HG02943 (cell line): ENCODE results near the gene POC5.
"Not testable (repeated sequence)": the region's sequence is repeated elsewhere in the genome, so short reads cannot be mapped to it uniquely, and the experiment has no call there.

Experiments used
- ATAC-seq: cut with Tn5 transposase; IDR thresholded peaks from one replicate; pipeline ENCODE4 v1.9.1; 2021; ENCODE audit warnings: mild to moderate bottlenecking, low read depth, moderate library complexity; ENCODE audit not compliant: unreplicated experiment

The POC5 gene

DNA sequence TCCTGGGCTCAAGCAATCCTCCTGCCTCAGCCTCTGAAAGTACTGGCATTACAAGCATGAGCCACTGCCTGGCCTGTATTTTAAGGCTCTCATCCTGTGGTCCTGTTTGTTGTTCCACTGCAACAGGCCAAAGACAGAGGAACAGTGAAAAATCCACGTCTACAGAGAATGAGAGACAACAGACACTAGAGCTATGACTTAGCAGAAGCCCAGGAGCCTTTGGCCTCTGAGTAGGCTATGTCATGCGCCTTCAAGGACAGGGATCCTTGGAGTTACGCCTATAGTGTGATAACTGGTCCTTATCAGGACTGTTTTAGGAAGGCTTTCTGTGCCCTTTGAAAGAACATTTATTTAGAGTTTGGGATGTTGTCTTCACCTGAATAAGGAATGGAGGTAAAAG is 10.5 kb downstream of the POC5 start:
- no peak for ATAC-seq

DNA sequence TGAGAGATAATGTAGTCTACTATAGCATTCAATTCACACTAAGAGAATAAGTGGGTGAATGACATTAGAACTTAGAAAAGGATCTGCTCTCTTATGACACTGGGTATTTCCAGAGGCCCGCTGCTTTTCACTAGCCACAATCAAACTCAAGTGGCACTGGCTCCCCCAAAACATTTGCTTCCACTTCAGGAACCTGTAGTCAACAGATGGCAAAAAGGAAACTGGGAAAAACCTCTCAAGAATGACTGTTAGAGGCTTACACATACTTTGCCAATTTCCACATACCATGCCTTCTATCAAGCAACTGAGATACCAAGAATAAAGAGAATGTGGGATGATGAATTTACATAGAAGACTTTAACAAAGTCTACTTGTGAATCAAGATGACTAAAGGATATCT is 11.2 kb downstream of the POC5 start:
- ATAC-seq: no peak

DNA sequence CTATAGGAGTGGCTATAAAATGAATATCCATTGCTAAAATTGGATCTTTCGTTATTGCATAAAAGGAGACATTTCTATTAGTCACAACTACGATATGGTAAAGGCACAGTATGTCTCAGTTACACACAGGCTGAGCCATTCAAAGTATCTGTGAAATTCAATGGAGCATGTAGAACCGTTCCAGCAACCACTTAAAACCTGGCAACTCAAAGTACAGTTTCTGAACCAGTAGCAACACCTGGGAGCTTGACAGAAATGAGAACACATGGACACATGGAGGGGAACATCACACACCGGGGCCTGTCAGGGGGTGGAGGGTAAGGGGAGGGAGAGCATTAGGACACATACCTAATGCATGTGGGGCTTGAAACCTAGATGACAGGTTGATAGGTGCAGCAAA is 15.4 kb downstream of the POC5 start:
- ATAC-seq: no peak

GRCh38 chr5:75695472-75696351 is 21.5 kb downstream of the POC5 start:
- not testable (repeated sequence) for ATAC-seq

DNA sequence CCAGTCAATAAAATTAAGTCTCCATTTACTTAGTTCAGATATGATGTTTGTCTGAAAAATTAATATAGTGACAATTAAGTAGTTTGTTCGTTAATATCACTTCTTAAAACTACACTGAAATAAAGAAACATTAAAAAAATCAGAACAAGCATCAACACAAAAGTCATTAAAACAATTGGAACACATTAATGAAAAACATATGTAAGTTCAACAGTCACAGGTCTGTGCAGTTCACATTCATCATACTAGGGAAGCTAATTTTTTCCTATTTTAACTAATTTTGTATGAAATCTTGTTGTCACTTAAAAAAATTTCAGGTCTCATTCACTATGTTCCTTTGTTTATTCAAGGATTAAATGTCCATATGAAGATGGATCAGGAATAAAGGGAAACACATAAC is 22.5 kb downstream of the POC5 start:
- ATAC-seq: no peak

DNA sequence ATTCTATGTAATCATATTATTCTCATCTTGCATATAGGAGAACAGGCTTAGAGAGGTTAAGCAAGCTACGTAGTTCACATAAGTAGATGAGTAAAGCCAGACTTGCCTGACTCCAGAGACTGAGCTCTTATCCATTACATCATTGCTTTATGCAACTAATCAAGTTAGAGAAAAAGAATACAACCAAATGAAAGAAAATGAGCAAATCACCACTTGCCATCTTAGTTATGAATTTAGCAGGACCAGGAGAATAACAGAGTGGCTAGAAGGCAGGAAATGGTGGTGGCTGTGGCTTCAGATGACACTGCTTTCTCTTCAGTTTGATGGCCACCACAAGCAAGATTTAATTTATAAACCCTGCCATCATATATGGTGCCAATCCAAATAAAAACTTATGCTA is 26.6 kb downstream of the POC5 start:
- no peak for ATAC-seq

GRCh38 chr5:75686480-75686879 is 30.8 kb downstream of the POC5 start:
- no peak for ATAC-seq

- ATAC-seq: no peak
Observed at GRCh38 chr5:75685141-75685540, 32.1 kb downstream of the POC5 start.

DNA sequence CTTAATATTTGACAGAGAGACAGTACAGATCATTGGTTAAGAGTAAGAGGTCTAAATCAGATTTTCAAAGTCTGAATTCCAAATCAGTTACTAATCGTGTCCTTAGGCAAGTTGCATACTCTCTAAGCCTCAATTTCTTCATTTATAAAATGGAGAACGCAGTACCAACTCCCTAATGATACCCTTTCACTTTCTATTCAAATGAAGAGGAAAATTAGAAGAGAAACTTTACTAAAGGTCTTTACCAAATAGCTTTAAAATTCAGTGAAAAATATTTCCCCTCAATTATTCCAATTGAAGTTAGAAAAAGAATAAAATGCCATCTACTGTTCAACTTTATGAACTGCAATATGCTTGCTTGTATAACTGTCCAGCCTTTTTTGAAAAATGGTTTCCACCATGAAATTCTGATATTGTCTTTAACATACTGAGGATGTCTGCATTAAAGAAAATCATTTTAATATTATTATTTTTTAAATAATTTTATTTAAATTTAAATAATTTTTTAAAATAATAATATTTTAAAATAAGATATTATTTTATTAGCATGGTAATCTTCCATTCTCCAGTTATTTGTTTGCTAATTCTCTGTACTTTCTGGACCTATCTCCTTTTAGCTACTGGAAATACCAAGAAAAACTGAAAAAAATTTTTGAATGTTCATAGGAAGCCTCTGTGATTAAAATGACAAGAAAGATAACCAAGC is 36.0 kb downstream of the POC5 start:
- ATAC-seq: no peak

- ATAC-seq: no peak
Observed at GRCh38 chr5:75678155-75678554, 39.1 kb downstream of the POC5 start.

DNA sequence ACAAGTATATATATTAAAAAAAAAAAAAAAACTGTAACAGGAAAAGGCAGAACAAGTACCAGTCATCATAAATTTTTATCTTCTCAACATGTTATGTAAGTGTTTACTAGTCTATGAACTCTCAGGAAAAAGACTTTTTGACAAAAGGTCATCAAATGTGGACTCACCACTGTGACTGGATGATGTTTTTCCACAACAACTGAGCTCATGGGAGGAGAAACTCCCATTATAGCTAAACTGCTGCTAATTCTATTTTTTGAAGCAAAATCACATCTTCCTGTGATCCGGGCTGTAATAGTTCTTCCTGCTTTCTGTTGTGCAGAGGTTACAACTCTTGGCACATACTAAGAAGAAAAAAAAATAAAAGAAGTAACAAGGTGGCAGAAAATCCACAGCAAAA is 39.6 kb downstream of the POC5 start:
- ATAC-seq: no peak

GRCh38 chr5:75675783-75676182 is 41.5 kb downstream of the POC5 start:
- ATAC-seq: no peak

- no peak for ATAC-seq
Observed at GRCh38 chr5:75672616-75673015, 44.6 kb downstream of the POC5 start.

DNA sequence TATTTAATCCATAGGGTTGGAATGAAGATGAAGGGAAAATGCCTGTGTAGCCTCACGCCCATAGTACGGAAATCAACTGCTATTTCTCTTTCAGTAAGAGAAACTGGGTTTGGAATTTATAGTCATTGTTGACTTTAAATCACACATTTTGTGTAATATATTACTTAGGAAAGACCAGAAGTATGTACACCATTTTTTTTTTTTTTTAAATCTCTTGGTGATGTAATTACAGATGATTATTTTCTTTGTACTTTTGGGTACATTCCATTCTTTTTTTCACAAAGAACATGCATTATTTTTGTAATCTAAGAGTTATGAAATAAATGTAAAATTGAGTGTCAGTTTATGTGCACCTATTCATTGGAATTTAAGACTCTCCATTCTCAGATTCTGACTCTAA is 45.7 kb downstream of the POC5 start:
- no peak for ATAC-seq

- ATAC-seq: no peak
Observed at GRCh38 chr5:75670577-75670976, 46.7 kb downstream of the POC5 start.

DNA sequence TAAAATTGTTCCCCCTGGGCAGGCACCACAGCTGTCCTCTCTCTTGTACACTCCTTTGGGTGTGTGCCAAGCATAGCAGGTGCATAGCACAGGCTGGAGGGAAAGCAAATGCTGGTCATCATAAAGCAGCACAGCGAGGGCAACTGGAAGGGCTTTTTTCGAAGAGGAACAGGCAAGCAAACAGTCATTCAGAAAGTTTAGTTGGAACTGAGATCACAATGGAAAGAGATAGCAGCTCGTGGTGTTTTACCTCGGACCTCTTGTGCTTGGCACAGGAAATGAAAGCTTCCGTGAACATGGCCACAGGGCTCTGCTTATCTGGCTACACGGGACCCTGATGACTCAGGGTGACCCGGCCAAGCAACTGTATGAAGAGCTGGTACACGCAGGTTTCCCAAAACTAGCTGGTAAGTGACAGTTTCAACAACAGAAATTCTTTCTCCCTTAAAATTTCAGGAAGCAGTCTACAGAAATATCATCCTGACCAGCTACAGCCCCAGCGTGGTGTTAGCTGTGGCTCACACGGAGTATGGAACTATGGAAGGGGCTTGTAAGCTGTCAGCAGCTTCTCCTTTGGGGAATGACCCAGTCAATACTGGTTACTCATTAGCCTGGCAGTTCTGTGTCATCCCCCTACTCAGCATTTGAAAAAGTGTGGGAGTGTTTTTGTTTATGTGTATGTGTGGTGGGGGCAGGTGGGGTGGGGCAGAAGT is 48.1 kb downstream of the POC5 start:
- peak; percentile 91 for ATAC-seq

DNA sequence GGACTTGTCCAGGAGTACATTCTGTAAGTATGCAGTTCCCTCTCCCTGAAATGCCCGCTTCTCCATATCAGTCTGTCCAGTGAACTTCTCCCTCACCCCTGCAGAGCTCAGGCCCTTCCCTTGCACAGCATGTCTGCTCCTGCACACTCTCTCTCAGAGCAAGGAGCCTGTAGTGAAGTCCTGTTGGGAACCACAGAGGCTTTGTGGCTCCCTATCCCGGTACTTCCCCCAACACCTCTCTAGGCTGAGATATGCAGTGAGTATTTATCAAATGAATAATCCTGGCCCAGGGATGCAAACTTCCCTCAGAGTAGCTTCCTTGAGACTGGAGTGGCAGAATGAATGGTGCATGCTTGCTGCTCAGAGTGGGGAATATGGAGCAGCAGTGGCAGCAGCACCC is 48.8 kb downstream of the POC5 start:
- ATAC-seq: peak; percentile 6

GRCh38 chr5:75667586-75667985 is 49.7 kb downstream of the POC5 start:
- no peak for ATAC-seq

DNA sequence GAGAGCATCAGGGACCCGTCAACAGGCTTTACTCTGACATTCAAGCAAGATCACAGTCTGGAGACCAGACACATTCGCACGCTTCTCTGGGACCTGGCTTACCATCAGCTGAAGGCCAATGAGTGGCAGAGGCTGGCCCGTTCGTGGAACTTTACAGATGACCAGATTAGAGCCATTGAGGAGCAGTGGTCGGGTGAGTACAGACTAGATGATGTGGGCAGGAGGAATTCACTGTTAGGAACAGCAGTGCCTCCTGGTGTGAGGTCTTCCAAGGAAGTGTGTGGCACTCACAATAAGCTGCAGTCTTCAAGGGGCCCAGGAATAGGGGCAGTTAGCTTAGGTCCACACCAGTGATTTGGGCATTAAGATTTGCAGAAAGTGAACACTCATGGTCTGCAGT is 50.4 kb downstream of the POC5 start:
- no peak for ATAC-seq

GRCh38 chr5:75664979-75665378 is 52.3 kb downstream of the POC5 start:
- ATAC-seq: no peak

DNA sequence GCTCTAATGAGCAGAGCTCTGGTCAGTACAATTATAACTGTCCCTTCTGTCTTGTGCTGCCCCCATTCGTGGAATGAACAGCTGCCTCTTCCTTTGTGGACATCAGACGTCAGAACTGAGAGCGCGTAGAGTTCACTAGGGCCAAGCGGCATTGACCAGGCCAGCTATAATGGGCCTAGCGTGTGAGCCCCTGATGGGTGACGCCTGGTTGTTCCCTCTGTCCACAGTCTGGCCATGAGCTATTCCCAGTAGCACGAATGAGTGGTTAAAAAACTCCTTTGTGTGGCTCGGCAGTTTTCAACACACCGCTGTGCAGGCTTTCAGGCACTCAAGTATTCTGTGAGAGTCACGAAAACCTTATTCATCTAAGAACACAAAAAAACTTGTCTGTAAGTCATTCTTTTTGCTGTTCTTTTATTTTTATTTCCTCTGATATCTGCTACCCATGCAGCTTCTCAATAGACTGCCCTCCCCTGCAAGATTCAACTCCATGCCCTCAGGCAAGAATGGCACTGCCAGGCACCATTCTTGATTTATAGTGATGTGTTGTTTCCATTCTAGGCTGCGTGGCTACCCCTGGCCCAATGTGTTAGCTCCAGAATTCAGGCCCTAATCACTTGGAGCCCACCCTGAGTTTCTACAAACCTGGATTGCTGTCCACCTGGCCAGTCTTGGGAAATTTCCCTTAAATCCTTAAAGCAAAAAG is 53.5 kb downstream of the POC5 start:
- ATAC-seq: no peak
